K562 (cell line): ENCODE data around the gene ANKRD61. TPM values are rescaled to one million over a fixed set of nuclear protein-coding genes. Genes with fewer than 3 reads are reported as not detected.

Experiments
- MED1 ChIP-seq: sonication (generic); formaldehyde crosslinking; IDR thresholded peaks from 2 replicates; pipeline ENCODE4 v1.8.1; 2023; ENCODE audit warnings: missing genetic modification reagents, borderline replicate concordance
- RBM17 ChIP-seq: fragments of 200-400 bp; formaldehyde crosslinking; IDR thresholded peaks from 2 replicates; pipeline ENCODE4 v1.6.1; 2017; ENCODE audit warnings: low read depth, mild to moderate bottlenecking, low read length, borderline replicate concordance
- SMARCC2 ChIP-seq: fragments of 450-650 bp; IDR thresholded peaks from 2 replicates; pipeline ENCODE4 v1.6.1; 2017; ENCODE audit warnings: antibody characterized with exemption, moderate library complexity, mild to moderate bottlenecking, low read depth
- ZNF253 ChIP-seq: fragments of 250-450 bp; sonication (Bioruptor Pico); conservative IDR thresholded peaks from 2 replicates; pipeline ENCODE4 v1.6.1; 2021; ENCODE audit warnings: mild to moderate bottlenecking
- polyA plus RNA-seq, 8 experiments: library from polyadenylated mRNA; depleted of rRNA in 4 of 8; stranded (reverse) in 5 of 8; unstranded in 3 of 8; fragments of >200 nt; fragmentation: Nextera tagmentation in 2 of 8; fragmentation: Illumina TruSeq in 1 of 8; extraction: Ambion mirVana in 2 of 8; extraction: Trizol in 1 of 8; gene quantifications; 2 replicates each; pipeline versions ENCODE4 v1.2.1 to v1.2.3, GENCODE V29; 2011 to 2014; ENCODE audit warnings: inconsistent platforms in 1 of 8, missing spikeins in 1 of 8
- total RNA-seq, 7 experiments: library from RNA; depleted of rRNA in 6 of 7; stranded (reverse); fragments of >200 nt in 6 of 7; fragmentation: Illumina TruSeq in 2 of 7; extraction: Trizol in 2 of 7; gene quantifications; 2 replicates each; pipeline versions ENCODE4 v1.2.1 to v1.2.3, GENCODE V29; 2011 to 2021; ENCODE audit warnings: low replicate concordance in 1 of 7
- TF ChIP-seq, protein P1 (sequence below): IDR thresholded peaks from 2 replicates; pipeline ENCODE4 v1.6.1; 2012; ENCODE audit warnings: low read depth, low read length, improper control_type of control experiment, borderline replicate concordance
- TF ChIP-seq, protein P2 (sequence below): fragments of 250-450 bp; sonication (Bioruptor Pico); IDR thresholded peaks from 2 replicates; pipeline ENCODE4 v1.4.0; 2020; ENCODE audit warnings: mild to moderate bottlenecking, moderate library complexity

The ANKRD61 gene
- total and polyA plus RNA-seq, 9 of the 15 experiments (the other 6 are each of a cell fraction or from before 2014, with no cell fraction given) = 0.08 to 0.11 (median 0.09) TPM; not detected in 5

- TF ChIP-seq, protein P1, sequence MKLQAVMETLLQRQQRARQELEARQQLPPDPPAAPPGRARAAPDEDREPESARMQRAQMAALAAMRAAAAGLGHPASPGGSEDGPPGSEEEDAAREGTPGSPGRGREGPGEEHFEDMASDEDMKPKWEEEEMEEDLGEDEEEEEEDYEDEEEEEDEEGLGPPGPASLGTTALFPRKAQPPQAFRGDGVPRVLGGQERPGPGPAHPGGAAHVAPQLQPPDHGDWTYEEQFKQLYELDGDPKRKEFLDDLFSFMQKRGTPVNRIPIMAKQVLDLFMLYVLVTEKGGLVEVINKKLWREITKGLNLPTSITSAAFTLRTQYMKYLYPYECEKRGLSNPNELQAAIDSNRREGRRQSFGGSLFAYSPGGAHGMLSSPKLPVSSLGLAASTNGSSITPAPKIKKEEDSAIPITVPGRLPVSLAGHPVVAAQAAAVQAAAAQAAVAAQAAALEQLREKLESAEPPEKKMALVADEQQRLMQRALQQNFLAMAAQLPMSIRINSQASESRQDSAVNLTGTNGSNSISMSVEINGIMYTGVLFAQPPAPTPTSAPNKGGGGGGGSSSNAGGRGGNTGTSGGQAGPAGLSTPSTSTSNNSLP = no peak
- TF ChIP-seq, protein P2, sequence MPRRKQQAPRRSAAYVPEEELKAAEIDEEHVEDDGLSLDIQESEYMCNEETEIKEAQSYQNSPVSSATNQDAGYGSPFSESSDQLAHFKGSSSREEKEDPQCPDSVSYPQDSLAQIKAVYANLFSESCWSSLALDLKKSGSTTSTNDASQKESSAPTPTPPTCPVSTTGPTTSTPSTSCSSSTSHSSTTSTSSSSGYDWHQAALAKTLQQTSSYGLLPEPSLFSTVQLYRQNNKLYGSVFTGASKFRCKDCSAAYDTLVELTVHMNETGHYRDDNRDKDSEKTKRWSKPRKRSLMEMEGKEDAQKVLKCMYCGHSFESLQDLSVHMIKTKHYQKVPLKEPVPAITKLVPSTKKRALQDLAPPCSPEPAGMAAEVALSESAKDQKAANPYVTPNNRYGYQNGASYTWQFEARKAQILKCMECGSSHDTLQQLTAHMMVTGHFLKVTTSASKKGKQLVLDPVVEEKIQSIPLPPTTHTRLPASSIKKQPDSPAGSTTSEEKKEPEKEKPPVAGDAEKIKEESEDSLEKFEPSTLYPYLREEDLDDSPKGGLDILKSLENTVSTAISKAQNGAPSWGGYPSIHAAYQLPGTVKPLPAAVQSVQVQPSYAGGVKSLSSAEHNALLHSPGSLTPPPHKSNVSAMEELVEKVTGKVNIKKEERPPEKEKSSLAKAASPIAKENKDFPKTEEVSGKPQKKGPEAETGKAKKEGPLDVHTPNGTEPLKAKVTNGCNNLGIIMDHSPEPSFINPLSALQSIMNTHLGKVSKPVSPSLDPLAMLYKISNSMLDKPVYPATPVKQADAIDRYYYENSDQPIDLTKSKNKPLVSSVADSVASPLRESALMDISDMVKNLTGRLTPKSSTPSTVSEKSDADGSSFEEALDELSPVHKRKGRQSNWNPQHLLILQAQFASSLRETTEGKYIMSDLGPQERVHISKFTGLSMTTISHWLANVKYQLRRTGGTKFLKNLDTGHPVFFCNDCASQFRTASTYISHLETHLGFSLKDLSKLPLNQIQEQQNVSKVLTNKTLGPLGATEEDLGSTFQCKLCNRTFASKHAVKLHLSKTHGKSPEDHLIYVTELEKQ (CRISPR knock-in tag) = no peak
- no peak for TF ChIP-seq SMARCC2
- TF ChIP-seq MED1 (CRISPR knock-in tag) = no peak
- TF ChIP-seq RBM17 = no peak
- TF ChIP-seq ZNF253 (CRISPR knock-in tag) = no peak
Observed at GRCh38 chr7:6007386-6007785, 23.8 kb upstream of the ANKRD61 start (continued).
